ENCODE results near the gene ANKRD33.
A peak's percentile ranks its signal among the peaks of the same experiment; 100 is the strongest.

Gene ANKRD33

DNA sequence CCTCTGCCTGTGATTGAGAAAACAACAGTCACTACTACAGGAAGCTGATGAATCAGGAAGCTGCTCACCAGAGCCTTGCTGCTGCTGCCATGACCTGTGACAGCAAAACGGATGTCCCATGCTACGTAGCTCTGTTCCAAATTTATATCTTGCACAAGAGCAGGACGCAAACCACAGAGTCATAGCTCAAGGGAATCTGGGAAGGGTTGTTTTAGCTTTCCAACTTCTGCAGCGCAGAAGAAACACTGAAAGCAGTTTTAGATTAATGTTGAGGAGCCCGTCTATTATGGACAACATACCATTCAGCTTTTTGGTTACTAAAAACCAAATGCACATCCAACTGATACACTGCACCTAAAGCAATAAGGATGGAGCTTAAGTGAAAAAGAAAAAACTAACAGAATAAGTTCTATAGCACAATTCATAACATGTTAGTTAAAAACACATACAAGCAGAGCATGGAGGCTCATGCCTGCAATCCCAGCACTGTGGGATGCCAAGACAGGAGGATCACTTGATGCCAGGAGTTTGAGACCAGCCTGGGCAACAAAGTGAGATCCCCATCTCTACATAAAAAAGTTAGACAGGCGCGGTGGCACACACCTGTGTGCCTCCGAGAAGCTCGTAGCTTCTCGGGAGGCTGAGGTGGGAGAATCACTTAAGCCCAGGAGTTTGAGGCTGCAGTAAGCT lies 1.7 kb upstream of the ANKRD33 start:
- TF ChIP-seq CTCF (IDR thresholded peaks at IDR 0.05; ENCODE audit: borderline replicate concordance, control extremely low read depth, extremely low read depth, insufficient read depth, missing control alignments) = no peak
- DNase-seq (ENCODE audit: low spot score) = peak; percentile 50
- in situ Hi-C loops (cut with MboI; ENCODE audit: low sequenced_read_pairs, unreplicated experiment) = no loop called here

DNA sequence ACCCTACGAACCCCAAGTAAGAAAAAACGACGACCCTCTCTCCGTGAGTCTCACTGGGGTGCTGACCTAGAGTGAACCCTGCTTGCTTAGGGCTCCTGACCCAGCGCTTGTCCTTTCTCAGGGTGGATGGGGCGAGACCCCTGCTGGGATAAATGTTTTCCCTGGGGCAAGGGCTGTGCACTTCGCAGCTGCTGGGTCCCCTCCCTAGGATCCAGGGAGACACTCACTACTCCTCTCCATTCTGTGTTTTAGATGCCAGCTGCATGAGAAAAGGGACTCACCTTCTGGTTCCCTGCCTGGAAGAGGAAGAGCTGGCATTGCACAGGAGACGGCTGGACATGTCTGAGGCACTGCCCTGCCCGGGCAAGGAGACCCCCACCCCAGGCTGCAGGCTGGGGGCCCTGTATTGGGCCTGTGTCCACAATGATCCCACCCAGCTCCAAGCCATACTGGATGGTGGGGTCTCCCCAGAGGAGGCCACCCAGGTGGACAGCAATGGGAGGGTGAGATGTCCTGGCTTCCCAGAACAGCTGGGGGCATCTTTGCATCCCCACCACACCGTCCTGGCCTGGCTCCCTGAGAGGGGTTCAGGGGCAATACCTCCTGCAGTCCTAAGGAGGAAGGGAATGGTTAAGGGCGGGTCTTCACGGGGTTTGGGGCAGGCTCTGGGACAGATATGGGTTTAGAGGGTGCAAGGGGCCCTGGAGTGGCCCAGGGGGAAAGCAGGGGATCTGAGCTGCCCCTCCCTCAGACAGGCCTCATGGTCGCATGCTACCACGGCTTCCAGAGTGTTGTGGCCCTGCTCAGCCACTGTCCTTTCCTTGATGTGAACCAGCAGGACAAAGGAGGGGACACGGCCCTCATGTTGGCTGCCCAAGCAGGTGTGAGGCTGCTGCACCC lies 663 bp downstream of the ANKRD33 start:
- in situ Hi-C loops (cut with MboI; ENCODE audit: low sequenced_read_pairs, unreplicated experiment) = no loop called here
- peak; percentile 30 for DNase-seq (ENCODE audit: low spot score)
- no peak for TF ChIP-seq CTCF (IDR thresholded peaks at IDR 0.05; ENCODE audit: borderline replicate concordance, control extremely low read depth, extremely low read depth, insufficient read depth, missing control alignments)

DNA sequence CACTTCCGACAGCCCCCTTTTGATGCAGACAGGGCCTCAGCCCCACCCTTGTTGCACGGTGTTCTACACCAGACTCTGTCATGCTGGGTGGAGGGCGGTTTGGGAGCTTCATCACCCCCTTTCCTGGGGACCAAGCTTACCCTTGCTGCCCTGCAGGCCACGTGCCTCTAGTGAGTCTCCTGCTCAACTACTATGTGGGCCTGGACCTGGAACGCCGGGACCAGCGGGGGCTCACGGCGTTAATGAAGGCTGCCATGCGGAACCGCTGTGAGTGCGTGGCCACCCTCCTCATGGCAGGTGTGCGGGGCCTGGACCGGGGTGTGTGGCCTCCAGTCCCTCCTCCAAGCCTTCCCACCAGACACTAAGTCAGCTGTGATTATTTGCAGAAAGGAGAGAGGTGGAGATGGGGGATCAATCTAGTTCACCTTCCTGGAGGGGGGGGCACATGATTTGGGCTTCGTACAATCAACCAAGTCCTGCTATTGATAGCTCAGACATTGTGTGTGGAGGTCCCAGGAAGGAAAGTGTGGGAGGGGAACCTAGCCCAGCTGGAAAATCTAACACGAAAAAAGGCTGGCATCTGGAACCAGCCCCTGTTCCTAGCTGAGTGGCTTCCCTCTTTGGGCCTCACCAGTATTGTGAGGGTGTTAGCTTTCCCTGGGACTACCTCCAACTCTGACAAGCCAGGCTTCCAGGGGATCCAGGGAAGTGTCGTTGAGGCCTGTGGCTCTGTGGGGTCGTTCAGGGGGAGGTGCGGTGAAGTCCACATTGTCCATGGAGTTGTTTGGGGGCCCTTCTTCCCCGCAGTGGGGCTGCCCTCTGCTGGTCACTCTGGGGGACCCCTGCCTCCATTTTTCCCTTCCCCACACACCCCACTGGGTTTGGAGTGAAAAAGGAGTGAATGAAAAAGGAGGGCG lies 1.6 kb downstream of the ANKRD33 start:
- DNase-seq (ENCODE audit: low spot score) = peak; percentile 27
- TF ChIP-seq CTCF (IDR thresholded peaks at IDR 0.05; ENCODE audit: borderline replicate concordance, control extremely low read depth, extremely low read depth, insufficient read depth, missing control alignments) = no peak
- in situ Hi-C loops (cut with MboI; ENCODE audit: low sequenced_read_pairs, unreplicated experiment) = no loop called here

GRCh38 chr12:51890133-51890464 lies 2.2 kb downstream of the ANKRD33 start:
- no peak for TF ChIP-seq CTCF (IDR thresholded peaks at IDR 0.05; ENCODE audit: borderline replicate concordance, control extremely low read depth, extremely low read depth, insufficient read depth, missing control alignments)
- in situ Hi-C loops (cut with MboI; ENCODE audit: low sequenced_read_pairs, unreplicated experiment) = no loop called here
- peak; percentile 18 for DNase-seq (ENCODE audit: low spot score)

GRCh38 chr12:51890511-51891171 lies 2.7 kb downstream of the ANKRD33 start:
- in situ Hi-C loops (cut with MboI; ENCODE audit: low sequenced_read_pairs, unreplicated experiment) = no loop called here
- DNase-seq (ENCODE audit: low spot score) = no peak
- TF ChIP-seq CTCF (IDR thresholded peaks at IDR 0.05; ENCODE audit: borderline replicate concordance, control extremely low read depth, extremely low read depth, insufficient read depth, missing control alignments) = no peak

GRCh38 chr12:51891843-51892242 lies 3.9 kb downstream of the ANKRD33 start:
- no peak for DNase-seq (ENCODE audit: low spot score)
- TF ChIP-seq CTCF (IDR thresholded peaks at IDR 0.05; ENCODE audit: borderline replicate concordance, control extremely low read depth, extremely low read depth, insufficient read depth, missing control alignments) = no peak
- in situ Hi-C loops (cut with MboI; ENCODE audit: low sequenced_read_pairs, unreplicated experiment) = no loop called here

All from GM13976 (cell line).